IMR-90 (cell line): ENCODE results near the gene SMYD4. TPM values are rescaled to one million over a fixed set of nuclear protein-coding genes. Genes with fewer than 3 reads are reported as not detected.
"Not testable (repeated sequence)": the region's sequence is repeated elsewhere in the genome, so short reads cannot be mapped to it uniquely, and the experiment has no call there.

Experiments used
- ATAC-seq: fragments of 200-7000 bp; cut with Tn5 transposase; 2 replicates; pipeline ENCODE4 v1.9.1; 2020; ENCODE audit warnings: low read depth, mild to moderate bottlenecking, moderate library complexity
- BruUV-seq: library from RNA; stranded (reverse); fragments of 400-500 nt; replicated peaks from 2 replicates; lab custom pipeline; 2021; lab: Mats Ljungman, UMichigan
- CTCF ChIA-PET: fragments of 300-600 bp; formaldehyde crosslinking; extraction: SDS; loops from one replicate; lab custom pipeline; 2021; ENCODE audit warnings: antibody characterized with exemption; lab: Yijun Ruan, JAX
- POLR2A ChIA-PET: fragments of 300-600 bp; sonication (Branson Sonifier 250); formaldehyde crosslinking; loops from one replicate; lab custom pipeline; 2022; ENCODE audit warnings: antibody characterized with exemption; ENCODE audit not compliant: unreplicated experiment; lab: Charles Lee
- DNase-seq: peaks from one replicate; pipeline ENCODE4 v3.0.0; 2013
- H2AFZ ChIP-seq: replicated peaks from 2 replicates; pipeline ENCODE3; 2013; ENCODE audit warnings: low read length, mild to moderate bottlenecking; ENCODE audit not compliant: poor library complexity
- H2AK5ac ChIP-seq: 2 replicates; pipeline ENCODE4 v1.6.1; 2013; ENCODE audit warnings: low read depth, low read length, inconsistent platforms
- H2AK9ac ChIP-seq: replicated peaks from 2 replicates; pipeline ENCODE3; 2013; ENCODE audit warnings: mild to moderate bottlenecking, low read depth, low read length, moderate library complexity; ENCODE audit not compliant: poor library complexity
- H2BK120ac ChIP-seq: 2 replicates; pipeline ENCODE4 v1.6.1; 2013; ENCODE audit warnings: low read depth, low read length, inconsistent platforms
- H2BK15ac ChIP-seq: 3 replicates; pipeline ENCODE4 v1.6.1; 2013; ENCODE audit warnings: low read depth, low read length, inconsistent platforms
- H2BK20ac ChIP-seq: 2 replicates; pipeline ENCODE4 v1.6.1; 2013; ENCODE audit warnings: low read depth, mild to moderate bottlenecking, inconsistent platforms, low read length, moderate library complexity
- H2BK5ac ChIP-seq: 2 replicates; pipeline ENCODE4 v1.6.1; 2013; ENCODE audit warnings: mild to moderate bottlenecking, low read depth, low read length, inconsistent platforms; ENCODE audit not compliant: poor library complexity, severe bottlenecking
- H3K14ac ChIP-seq: replicated peaks from 2 replicates; pipeline ENCODE4 v1.6.1; 2013; ENCODE audit warnings: low read depth, low read length, inconsistent platforms
- H3K18ac ChIP-seq: 2 replicates; pipeline ENCODE4 v1.6.1; 2013; ENCODE audit warnings: low read depth, low read length, control low read depth
- H3K23ac ChIP-seq: 2 replicates; pipeline ENCODE4 v1.6.1; 2013; ENCODE audit warnings: low read depth, low read length, inconsistent platforms
- H3K27ac ChIP-seq: 2 replicates; pipeline ENCODE4 v1.5.1; 2013; ENCODE audit warnings: mild to moderate bottlenecking, control low read depth, low read length; ENCODE audit not compliant: insufficient read depth
- H3K27me3 ChIP-seq: 2 replicates; pipeline ENCODE4 v1.6.1; 2013; ENCODE audit warnings: low read length; ENCODE audit not compliant: control insufficient read depth, insufficient read depth
- H3K36me3 ChIP-seq: 2 replicates; pipeline ENCODE4 v1.6.1; 2013; ENCODE audit warnings: low read length, mixed read lengths; ENCODE audit not compliant: control insufficient read depth, insufficient read depth
- H3K4ac ChIP-seq: 2 replicates; pipeline ENCODE4 v1.6.1; 2013; ENCODE audit warnings: low read depth, low read length, inconsistent platforms
- H3K4me1 ChIP-seq: 2 replicates; pipeline ENCODE4 v1.6.1; 2013; ENCODE audit warnings: low read length, mixed read lengths; ENCODE audit not compliant: control insufficient read depth, insufficient read depth
- H3K4me2 ChIP-seq: 2 replicates; pipeline ENCODE4 v1.6.1; 2013; ENCODE audit warnings: low read depth, mild to moderate bottlenecking, control low read depth, low read length, moderate library complexity
- H3K4me3 ChIP-seq: 2 replicates; pipeline ENCODE4 v1.5.1; 2013; ENCODE audit warnings: low read depth, mild to moderate bottlenecking, control low read depth, low read length, moderate library complexity; ENCODE audit not compliant: insufficient read depth
- H3K56ac ChIP-seq: 2 replicates; pipeline ENCODE4 v1.6.1; 2013; ENCODE audit warnings: low read length, inconsistent platforms; ENCODE audit not compliant: insufficient read depth; ENCODE audit errors: extremely low read depth
- H3K79me1 ChIP-seq, 2 experiments: 2 replicates each; pipeline ENCODE4 v1.6.1; 2013; ENCODE audit warnings: low read length in 2 of 2, inconsistent platforms in 1 of 2, low read depth in 1 of 2
- H3K9ac ChIP-seq: 2 replicates; pipeline ENCODE4 v1.6.1; 2013; ENCODE audit warnings: low read depth, low read length, control low read depth
- H3K9me1 ChIP-seq: 2 replicates; pipeline ENCODE4 v1.6.1; 2013; ENCODE audit warnings: low read length, inconsistent platforms; ENCODE audit not compliant: insufficient read depth
- H3K9me3 ChIP-seq: 2 replicates; pipeline ENCODE4 v1.6.1; 2013; ENCODE audit warnings: low read length; ENCODE audit not compliant: control insufficient read depth, insufficient read depth
- H4K20me1 ChIP-seq: 2 replicates; pipeline ENCODE4 v1.6.1; 2013; ENCODE audit warnings: low read length, inconsistent platforms; ENCODE audit not compliant: insufficient read depth
- H4K5ac ChIP-seq: 2 replicates; pipeline ENCODE4 v1.6.1; 2013; ENCODE audit warnings: mild to moderate bottlenecking, low read depth, low read length, control low read depth
- H4K8ac ChIP-seq, 2 experiments: 2 replicates each; pipeline ENCODE4 v1.6.1; 2013; ENCODE audit warnings: low read depth in 2 of 2, low read length in 2 of 2, control low read depth in 1 of 2, inconsistent platforms in 1 of 2
- H4K91ac ChIP-seq: 2 replicates; pipeline ENCODE4 v1.6.1; 2013; ENCODE audit warnings: low read depth, low read length, inconsistent platforms; ENCODE audit not compliant: insufficient read depth
- WGBS, 2 experiments: methylation state at CpG; one replicate each; pipeline versions ENCODE4 v1.1.5 to v1.1.7; 2013; ENCODE audit warnings: missing lambda C conversion rate in 2 of 2; ENCODE audit not compliant: insufficient read length in 1 of 2; ENCODE audit errors: extremely low coverage in 2 of 2; 5-methylcytosine and 5-hydroxymethylcytosine counted together
- dilution Hi-C: fragments of 300-500 bp; cut with HindIII; formaldehyde crosslinking; loops from one replicate; pipeline ENCODE4 v1.14.3; 2018; ENCODE audit warnings: low sequenced_read_pairs; ENCODE audit not compliant: unreplicated experiment
- in situ Hi-C: fragments of 300-500 bp; cut with MboI; formaldehyde crosslinking; loops from 3 replicates; pipeline ENCODE4 v1.14.3; 2019; ENCODE audit warnings: low sequenced_read_pairs, inconsistent platforms, mixed read lengths
- intact Hi-C: fragments of 100-400 bp; cut with micrococcal nuclease; formaldehyde crosslinking; loops from 2 replicates; pipeline ENCODE4 v1.10.0; 2022
- polyA plus RNA-seq, 3 experiments: library from polyadenylated mRNA; depleted of rRNA; stranded (reverse); fragments of >200 nt; gene quantifications; 2 replicates each; pipeline ENCODE4 v1.2.3, GENCODE V29; 2012; ENCODE audit warnings: low replicate concordance in 1 of 3
- total RNA-seq: library from RNA; depleted of rRNA; stranded (reverse); fragments of >200 nt; gene quantifications from 2 replicates; pipeline ENCODE4 v1.2.3, GENCODE V29; 2012

Gene SMYD4
- total and polyA plus RNA-seq, 2 of the 4 experiments (the other 2 are of a cell fraction): 5.3 to 7.2 TPM

DNA sequence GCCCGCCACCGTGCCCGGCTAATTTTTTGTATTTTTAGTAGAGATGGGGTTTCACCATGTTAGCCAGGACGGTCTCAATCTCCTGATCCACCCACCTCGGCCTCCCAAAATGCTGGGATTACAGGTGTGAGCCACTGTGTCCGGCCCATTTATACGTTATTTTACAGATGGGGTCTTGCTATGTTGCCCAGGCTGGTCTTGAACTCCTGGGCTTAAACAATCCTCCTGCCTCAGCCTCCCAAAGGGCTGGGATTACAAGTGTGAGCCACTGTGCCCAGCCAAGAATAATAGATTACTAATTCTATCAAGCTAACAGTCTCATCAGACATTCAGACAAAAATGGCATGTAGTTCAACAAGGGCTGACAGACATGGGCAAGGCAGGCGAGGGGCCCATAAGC lies 19.9 kb downstream of the SMYD4 start:
- H3K4ac ChIP-seq, POLR2A ChIA-PET, H3K4me2 ChIP-seq, H4K5ac ChIP-seq, H3K23ac ChIP-seq, DNase-seq, H2AK9ac ChIP-seq, H4K91ac ChIP-seq, intact Hi-C loops, H3K9me3 ChIP-seq, H2AFZ ChIP-seq, H3K14ac ChIP-seq, dilution Hi-C loops, H4K8ac ChIP-seq, CTCF ChIA-PET, H3K27ac ChIP-seq, H3K4me1 ChIP-seq, H3K18ac ChIP-seq, H3K9ac ChIP-seq, H2BK120ac ChIP-seq, H2BK15ac ChIP-seq, in situ Hi-C loops, H3K27me3 ChIP-seq, H3K4me3 ChIP-seq, BruUV-seq, H4K20me1 ChIP-seq, H2BK5ac ChIP-seq, H3K9me1 ChIP-seq, H2BK20ac ChIP-seq, H3K56ac ChIP-seq, ATAC-seq, H2AK5ac ChIP-seq: not testable (repeated sequence)
- WGBS, 2 experiments: 100% methylated on average over 2 of the region's 8 CpGs; no CpG with 5 or more reads in 1 of the 2 experiments
- H3K36me3 ChIP-seq: peaks cover 13% of the 10 kb centered on the region
- peaks cover 0 to 11% of the 10 kb centered on the region in 2 experiments; a peak in 2 of 4 replicates for H3K79me1 ChIP-seq
